M059J (cell line): ENCODE data around the gene BRAF. TPM values are rescaled to one million over a fixed set of nuclear protein-coding genes. Genes with fewer than 3 reads are reported as not detected.
"Not testable (repeated sequence)": the region's sequence is repeated elsewhere in the genome, so short reads cannot be mapped to it uniquely, and the experiment has no call there.

Experiments
- DNase-seq: peaks from one replicate; pipeline ENCODE4 v3.0.0-alpha.2; 2012; ENCODE audit warnings: low read depth
- total RNA-seq: library from RNA; depleted of rRNA; stranded (reverse); fragments of >200 nt; shearing (Covaris generic); gene quantifications from 2 replicates; pipeline ENCODE4 v1.2.3, GENCODE V29; 2014

The BRAF gene
- total RNA-seq, 1 experiment from 2014 or later: 10.3 TPM

GRCh38 chr7:140918236-140918635 is 6.5 kb downstream of the BRAF start:
- DNase-seq: no peak

GRCh38 chr7:140917258-140917657 is 7.5 kb downstream of the BRAF start:
- DNase-seq: no peak

- no peak for DNase-seq
These were observed 8.7 kb downstream of the BRAF start for GRCh38 chr7:140915935-140916555.

DNA sequence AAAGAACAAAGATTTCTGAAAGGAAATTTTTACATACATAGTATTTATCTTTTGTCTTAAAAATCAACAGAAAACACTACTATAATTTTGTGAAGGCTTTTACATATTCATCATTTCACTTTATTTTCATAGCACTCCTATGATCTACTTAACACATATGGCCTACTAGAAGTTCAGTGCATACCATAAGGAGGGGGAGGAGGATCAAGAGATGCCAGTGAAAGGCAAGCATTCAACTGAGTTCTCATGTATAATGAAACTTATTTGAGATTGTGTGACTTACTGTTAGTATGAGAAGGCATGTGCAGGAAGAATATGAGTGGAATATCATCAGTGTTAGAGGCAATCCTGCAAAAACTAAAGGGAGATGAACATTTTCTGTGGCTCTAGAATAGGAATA is 10.6 kb downstream of the BRAF start:
- DNase-seq: no peak

GRCh38 chr7:140913596-140913928 is 11.2 kb downstream of the BRAF start:
- DNase-seq: not testable (repeated sequence)

DNA sequence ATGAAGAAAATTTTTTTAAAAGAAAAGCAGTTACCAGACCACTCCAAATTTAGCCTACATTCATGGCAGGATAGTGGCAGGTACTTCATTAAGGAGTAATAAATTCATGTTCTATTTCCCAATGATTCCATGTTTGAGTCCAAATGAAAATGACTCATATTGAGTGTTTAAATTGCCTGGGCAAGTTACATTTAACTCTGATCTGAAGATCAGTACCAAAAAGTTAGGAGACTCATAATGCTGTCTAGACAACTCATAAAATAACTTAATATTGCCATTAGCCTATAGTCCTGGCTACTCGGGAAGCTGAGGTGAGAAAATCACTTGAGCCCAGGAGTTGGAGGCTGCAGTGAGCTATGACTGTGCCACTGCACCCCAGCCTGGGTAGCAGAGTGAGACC is 13.0 kb downstream of the BRAF start:
- DNase-seq: no peak

GRCh38 chr7:140909476-140910161 is 15.1 kb downstream of the BRAF start:
- DNase-seq: no peak

DNA sequence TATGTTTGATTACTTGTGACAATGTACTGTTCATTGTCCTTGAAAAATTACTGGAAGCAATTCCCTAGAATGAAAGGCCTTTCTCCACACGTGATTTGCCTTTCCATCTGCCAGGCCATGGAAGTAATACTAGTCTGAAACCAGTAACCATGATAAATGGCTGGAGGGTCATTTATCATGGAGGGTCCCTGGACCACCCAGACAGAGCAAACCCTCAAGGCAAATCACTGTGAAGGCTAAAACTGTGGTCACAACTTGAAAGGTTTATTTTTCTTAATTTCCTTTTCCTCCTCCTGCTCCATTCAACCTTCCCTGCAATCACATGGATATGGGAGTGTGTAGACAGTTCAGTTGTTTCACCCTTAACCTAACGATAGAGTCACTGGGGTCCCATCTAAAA is 16.4 kb downstream of the BRAF start:
- DNase-seq: no peak

DNA sequence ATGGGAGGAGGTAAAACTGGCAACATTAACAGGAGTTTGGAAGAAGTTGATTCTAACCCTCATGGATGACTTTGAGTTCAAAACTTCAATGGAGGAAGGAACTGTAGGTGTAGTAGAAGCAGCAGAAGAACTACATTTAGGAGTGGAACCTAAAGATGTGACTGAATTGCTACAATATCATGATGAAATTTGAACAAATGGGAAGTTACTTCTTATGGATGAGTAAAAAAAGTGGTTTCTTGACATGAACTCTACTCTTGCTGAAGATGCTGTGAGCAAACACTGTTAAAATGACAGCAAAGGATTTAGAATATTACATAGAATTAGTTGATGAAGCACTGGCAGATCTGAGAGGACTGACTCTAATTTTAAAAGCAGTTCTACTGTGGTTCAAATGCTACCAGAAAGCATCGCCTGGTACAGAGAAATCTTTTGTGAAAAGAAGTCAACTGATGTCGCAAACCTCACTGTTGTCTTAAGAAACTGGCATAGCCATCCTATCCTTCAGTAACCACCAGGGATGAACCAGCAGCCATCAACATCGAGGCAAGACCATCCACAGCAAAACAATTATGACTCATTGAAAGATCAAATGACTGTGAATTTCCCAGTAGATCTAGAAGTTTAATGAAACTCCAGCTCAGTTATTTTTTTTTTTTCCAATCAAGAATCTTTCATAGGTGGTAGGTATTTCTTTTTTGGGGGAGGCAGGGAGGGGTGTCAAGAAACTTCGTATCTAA is 20.8 kb downstream of the BRAF start:
- peak; percentile 57 for DNase-seq

- DNase-seq: no peak
These were observed 22.3 kb downstream of the BRAF start for GRCh38 chr7:140902303-140902953.

DNA sequence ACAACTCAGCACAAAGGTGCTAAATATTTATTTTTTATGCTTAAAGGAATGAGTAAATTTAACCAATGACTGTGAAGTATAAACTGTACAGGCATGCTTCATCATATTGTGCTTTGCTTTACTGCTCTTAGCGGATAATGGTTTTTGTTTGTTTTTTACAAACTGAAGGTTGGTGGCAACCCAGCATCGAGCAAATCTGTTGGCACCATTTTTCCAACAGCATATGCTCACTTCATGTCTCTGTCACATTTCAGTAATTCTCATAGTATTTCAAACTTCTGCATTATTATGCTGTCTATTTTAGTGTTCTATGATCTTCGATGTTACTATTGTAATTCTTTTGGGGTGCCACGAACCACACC is 22.8 kb downstream of the BRAF start:
- no peak for DNase-seq

GRCh38 chr7:140899883-140900282 is 24.8 kb downstream of the BRAF start:
- peak; percentile 20 for DNase-seq

DNA sequence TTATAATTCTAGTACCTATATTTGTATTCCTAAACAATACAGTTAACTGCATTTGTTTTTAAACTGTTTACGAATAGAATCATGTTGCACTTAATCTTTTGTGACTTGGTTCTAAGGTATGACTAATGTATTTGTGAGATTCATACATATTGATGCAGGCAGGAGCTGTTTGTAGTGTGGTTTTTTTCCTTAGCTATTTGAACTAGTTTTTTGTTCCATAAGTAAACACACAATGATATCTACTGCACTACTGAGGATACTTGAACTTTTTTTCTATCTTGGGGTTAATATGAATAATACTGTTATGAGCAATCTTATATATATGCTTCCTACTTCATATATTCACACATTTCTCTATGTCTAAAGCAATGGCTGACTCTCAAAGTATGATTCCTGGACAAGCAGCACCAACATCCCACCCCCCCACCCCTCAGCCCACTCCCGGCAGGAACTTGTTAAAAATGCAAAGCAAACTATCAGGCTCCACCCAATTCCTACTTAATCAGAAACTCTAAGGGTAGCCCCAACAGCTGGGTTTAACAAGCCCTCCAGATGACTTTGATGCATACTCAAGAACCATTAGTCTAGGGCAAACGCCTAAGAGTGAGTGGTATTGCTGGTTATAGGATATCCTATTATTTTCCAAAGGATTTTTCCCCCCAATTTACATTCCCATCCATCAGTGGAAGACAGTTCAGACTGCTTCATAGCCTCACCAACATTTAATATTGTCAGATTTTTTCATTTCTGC is 25.8 kb downstream of the BRAF start:
- peak; percentile 40 for DNase-seq

- DNase-seq: no peak
These were observed 27.7 kb downstream of the BRAF start for GRCh38 chr7:140896996-140897395.

GRCh38 chr7:140889645-140890044 is 35.1 kb downstream of the BRAF start:
- DNase-seq: no peak

DNA sequence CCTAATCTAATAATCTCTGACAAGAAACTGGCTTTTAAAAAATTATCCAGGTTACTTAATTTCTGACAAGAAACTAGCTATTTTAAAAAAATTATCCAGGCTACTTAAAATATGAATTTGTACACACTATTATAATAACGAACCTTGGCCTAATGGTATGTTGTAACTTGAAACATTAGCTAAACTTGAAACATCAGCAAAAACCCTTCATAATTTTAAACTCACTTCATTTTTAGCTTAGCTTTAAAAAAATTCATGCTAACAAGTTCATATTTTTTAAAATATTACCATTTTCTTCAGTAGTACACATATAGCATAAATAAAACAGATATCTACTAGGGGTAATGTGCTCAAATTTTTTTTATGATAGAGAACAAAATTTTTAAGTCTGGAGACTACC is 35.6 kb downstream of the BRAF start:
- no peak for DNase-seq

- no peak for DNase-seq
These were observed 36.6 kb downstream of the BRAF start for GRCh38 chr7:140888087-140888486.

DNA sequence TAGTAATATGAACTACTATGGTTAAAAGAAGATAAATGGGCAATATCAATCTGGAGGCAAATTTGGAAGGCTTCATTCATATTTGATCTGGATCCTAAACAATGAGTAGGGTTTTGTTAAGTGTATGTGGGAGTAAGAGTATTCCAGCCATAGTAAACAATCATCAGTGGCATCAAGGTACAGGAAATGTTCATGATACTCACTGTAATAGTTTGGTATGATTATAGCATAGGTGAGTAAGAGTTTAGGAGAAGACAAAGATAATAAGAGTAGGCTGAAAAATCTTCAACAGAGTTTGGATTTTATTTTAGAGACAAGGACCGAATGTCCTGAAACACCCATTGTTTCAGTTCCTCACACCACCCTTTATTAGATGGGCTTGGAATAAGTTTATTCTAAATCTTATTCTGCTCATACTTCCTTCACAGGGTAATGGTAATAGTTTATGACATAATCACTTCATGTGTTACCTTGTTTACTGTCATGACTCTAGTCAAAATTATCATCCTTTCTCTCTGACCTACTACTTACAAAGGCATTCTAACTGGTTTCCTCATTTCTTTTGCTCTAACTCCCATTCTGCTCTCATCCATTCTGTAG is 38.9 kb downstream of the BRAF start:
- DNase-seq: no peak

GRCh38 chr7:140883378-140883777 is 41.4 kb downstream of the BRAF start:
- DNase-seq: no peak

DNA sequence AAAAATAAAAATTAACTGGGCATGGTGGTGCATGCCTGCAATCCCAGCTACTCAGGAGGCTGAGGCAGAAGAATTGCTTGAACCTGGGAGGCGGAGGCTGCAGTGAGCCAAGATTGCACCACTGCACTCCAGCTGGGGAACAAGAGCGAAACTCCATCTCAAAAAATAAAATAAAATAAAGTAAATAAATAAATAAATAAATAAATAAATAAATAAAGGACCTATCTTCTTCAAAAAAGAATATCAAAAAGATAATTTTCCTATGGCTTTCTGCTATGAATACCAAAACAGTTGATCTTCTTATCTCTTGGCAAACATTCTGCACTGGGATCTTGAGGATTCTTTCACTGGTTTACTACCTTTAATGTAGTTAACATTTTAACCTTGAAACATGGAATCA is 41.9 kb downstream of the BRAF start:
- DNase-seq: not testable (repeated sequence)

DNA sequence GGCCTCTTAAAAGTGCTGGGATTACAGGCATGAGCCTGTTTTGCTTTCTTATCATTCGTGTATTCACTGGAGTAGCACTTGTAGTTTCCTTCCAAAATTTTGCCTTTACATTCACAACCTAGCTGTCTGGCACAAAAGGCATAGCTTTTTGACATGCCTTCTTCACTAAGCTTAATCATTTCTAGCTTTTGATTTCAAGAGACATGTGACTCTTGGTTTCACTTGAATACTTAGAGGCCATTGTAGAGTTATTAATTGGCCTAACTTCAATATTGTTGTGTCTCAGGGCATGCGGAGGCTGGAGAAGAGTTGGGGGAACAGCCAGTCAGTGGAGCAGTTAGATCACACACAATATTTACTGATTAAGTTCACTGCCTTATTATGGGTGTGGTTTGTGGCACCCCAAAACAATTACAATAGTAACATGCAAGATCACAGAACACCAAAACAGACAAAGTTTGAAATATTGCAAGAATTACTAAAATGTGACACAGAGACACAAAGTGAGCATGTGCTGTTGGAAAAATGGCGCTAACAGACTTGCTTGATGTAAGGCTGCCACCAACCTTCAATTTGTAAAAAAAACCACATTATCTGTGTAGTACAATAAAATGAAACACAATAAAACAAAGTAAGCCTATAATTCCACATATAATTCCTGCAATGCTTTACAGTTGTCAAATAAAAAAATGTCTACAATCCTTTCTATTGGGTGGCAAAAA is 43.1 kb downstream of the BRAF start:
- no peak for DNase-seq
